Thyroid gland (tissue), 4 donors: Measurements from ENCODE around the gene HIVEP1.

Experiments
- POLR2A ChIP-seq, 2 donors: fragments of 450-650 bp; IDR thresholded peaks; one replicate each; pipeline ENCODE4 v1.6.1; 2017; ENCODE audit warnings: antibody characterized with exemption in 2 of 2, mild to moderate bottlenecking in 2 of 2, moderate library complexity in 1 of 2
- TF ChIP-seq, protein P1 (sequence below), 6 experiments: fragments of 200-600 bp in 3 of 6; fragments of 450-650 bp in 3 of 6; sonication (generic) in 3 of 6; IDR thresholded peaks; one replicate each; pipeline ENCODE4 v1.5.1; 2016 to 2019; ENCODE audit warnings: antibody characterized with exemption in 6 of 6, mild to moderate bottlenecking in 2 of 6, inconsistent platforms in 1 of 6, moderate library complexity in 1 of 6

DNA sequence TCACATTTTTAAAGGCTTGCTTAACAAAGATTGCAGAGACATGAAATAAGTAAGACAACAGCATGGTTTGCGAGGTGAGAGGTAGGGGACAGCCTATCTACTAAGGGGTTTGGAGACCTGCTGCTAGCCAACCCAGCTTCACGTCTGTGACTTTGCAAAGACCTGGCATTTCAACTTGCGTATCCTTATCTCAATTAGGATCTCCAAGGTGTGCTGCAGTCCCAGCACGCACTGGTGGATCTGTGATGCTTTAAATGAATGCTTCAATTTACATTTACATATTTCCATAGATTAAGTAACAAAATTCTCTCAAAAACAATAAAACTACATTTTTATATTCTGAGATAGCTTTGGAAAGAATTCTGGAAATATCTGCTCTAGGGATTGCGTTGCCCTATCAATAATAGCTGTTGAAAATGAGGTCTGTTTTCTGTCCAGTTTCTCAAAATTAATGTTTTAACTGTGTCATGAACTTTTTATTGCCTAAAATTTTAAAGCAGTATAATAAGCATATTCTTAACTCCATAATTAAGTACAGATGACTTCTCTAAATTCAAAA, 153.7 kb downstream of the HIVEP1 start:
- TF ChIP-seq, protein P1, sequence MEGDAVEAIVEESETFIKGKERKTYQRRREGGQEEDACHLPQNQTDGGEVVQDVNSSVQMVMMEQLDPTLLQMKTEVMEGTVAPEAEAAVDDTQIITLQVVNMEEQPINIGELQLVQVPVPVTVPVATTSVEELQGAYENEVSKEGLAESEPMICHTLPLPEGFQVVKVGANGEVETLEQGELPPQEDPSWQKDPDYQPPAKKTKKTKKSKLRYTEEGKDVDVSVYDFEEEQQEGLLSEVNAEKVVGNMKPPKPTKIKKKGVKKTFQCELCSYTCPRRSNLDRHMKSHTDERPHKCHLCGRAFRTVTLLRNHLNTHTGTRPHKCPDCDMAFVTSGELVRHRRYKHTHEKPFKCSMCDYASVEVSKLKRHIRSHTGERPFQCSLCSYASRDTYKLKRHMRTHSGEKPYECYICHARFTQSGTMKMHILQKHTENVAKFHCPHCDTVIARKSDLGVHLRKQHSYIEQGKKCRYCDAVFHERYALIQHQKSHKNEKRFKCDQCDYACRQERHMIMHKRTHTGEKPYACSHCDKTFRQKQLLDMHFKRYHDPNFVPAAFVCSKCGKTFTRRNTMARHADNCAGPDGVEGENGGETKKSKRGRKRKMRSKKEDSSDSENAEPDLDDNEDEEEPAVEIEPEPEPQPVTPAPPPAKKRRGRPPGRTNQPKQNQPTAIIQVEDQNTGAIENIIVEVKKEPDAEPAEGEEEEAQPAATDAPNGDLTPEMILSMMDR (IDR thresholded peaks at IDR 0.05): no peak
- no peak for TF ChIP-seq POLR2A (IDR thresholded peaks at IDR 0.05)
